ENCODE results near the gene ABLIM1. TPM values are rescaled to one million over a fixed set of nuclear protein-coding genes. Genes with fewer than 3 reads are reported as not detected.

The ABLIM1 gene
- total and polyA plus RNA-seq, 2 of the 4 experiments (the other 2 are of a cell fraction), result 7.7 to 9.9 TPM

- no CpG with 5 or more reads among the region's 2 CpGs for WGBS, 2 experiments (ENCODE audit: extremely low coverage in 2 of 2, insufficient read length in 1 of 2)
- H3K4me1 ChIP-seq (ENCODE audit: control insufficient read depth, insufficient read depth, low read length), result no peaks in the 10 kb centered on the region
- no peak for TF ChIP-seq USF2 (IDR thresholded peaks at IDR 0.05; ENCODE audit: low read depth, low read length)
- TF ChIP-seq RCOR1 (IDR thresholded peaks at IDR 0.05; ENCODE audit: insufficient replicate concordance, low read length), result no peak
- no peak for TF ChIP-seq RFX5 (IDR thresholded peaks at IDR 0.05; ENCODE audit: low read depth, low read length)
- no peak for TF ChIP-seq POLR2A (IDR thresholded peaks at IDR 0.05; ENCODE audit: low read depth, low read length)
- no peak for TF ChIP-seq RAD21 (IDR thresholded peaks at IDR 0.05; ENCODE audit: low read length)
- TF ChIP-seq CTCF (conservative IDR thresholded peaks at IDR 0.05; ENCODE audit: low read depth, low read length), result no peak
- no peak for TF ChIP-seq CEBPB (IDR thresholded peaks at IDR 0.05; ENCODE audit: low read depth, low read length)
- TF ChIP-seq BHLHE40 (IDR thresholded peaks at IDR 0.05; ENCODE audit: low read depth, low read length), result no peak
- TF ChIP-seq SMC3 (IDR thresholded peaks at IDR 0.05; ENCODE audit: low read depth, low read length), result no peak
- TF ChIP-seq MAFK (IDR thresholded peaks at IDR 0.05; ENCODE audit: low read depth, low read length), result no peak
- TF ChIP-seq MXI1 (IDR thresholded peaks at IDR 0.05; ENCODE audit: borderline replicate concordance, low read depth, low read length), result no peak
- no peak for TF ChIP-seq MAZ (IDR thresholded peaks at IDR 0.05; ENCODE audit: borderline replicate concordance, low read depth, low read length)
- no peak for TF ChIP-seq FOS (IDR thresholded peaks at IDR 0.05; ENCODE audit: low read depth, low read length)
- TF ChIP-seq CHD1 (IDR thresholded peaks at IDR 0.05; ENCODE audit: low read depth, low read length), result no peak
- TF ChIP-seq NFE2L2 (IDR thresholded peaks at IDR 0.05; ENCODE audit: low read depth, low read length), result no peak
- TF ChIP-seq ELK1 (IDR thresholded peaks at IDR 0.05; ENCODE audit: borderline replicate concordance, low read depth, low read length), result no peak
Observed at GRCh38 chr10:114498413-114499111, 159.5 kb downstream of the ABLIM1 start.

More at GRCh38 chr10:114498413-114499111, 159.5 kb downstream of the ABLIM1 start:
- Histone ChIP-seq H2AK9ac (replicated peaks; ENCODE audit: low read depth, low read length, poor library complexity) (no peak overlapping the region), H3K9ac (ENCODE audit: low read depth, low read length) (no peak overlapping the region), H4K20me1 (ENCODE audit: insufficient read depth, low read length) (no peaks in the 10 kb centered on the region), H3K9me3 (ENCODE audit: control insufficient read depth, insufficient read depth, low read length) (no peaks in the 10 kb centered on the region), H3K4me2 (ENCODE audit: low read depth, low read length) (no peak overlapping the region), H2BK5ac (ENCODE audit: low read depth, low read length, poor library complexity, severe bottlenecking) (no peak overlapping the region), H2BK120ac (ENCODE audit: low read depth, low read length) (no peak overlapping the region), H3K9me1 (ENCODE audit: insufficient read depth, low read length) (no peaks in the 10 kb centered on the region), H4K8ac (ENCODE audit: low read depth in 2 of 2, low read length in 2 of 2) (no peak overlapping the region), H3K27me3 (ENCODE audit: control insufficient read depth, insufficient read depth, low read length) (peaks cover 12% of the 10 kb centered on the region), H3K27ac (ENCODE audit: insufficient read depth, low read length) (no peak overlapping the region), H2AFZ (replicated peaks; ENCODE audit: low read length, poor library complexity) (no peak overlapping the region), H3K4ac (ENCODE audit: low read depth, low read length) (no peak overlapping the region), H4K91ac (ENCODE audit: insufficient read depth, low read depth, low read length) (no peak overlapping the region), H3K36me3 (ENCODE audit: control insufficient read depth, insufficient read depth, low read length) (no peaks in the 10 kb centered on the region), H4K5ac (ENCODE audit: low read depth, low read length) (no peak overlapping the region), H3K18ac (ENCODE audit: low read depth, low read length) (no peak overlapping the region), H3K79me1 (ENCODE audit: low read depth in 1 of 2, low read length in 2 of 2) (no peaks in the 10 kb centered on the region), H2BK20ac (ENCODE audit: low read depth, low read length) (no peak overlapping the region), H2BK15ac (ENCODE audit: low read depth, low read length) (no peak overlapping the region), H3K56ac (ENCODE audit: extremely low read depth, insufficient read depth, low read length) (no peak overlapping the region), H3K14ac (replicated peaks; ENCODE audit: low read depth, low read length) (no peak overlapping the region), H2AK5ac (ENCODE audit: low read depth, low read length) (no peak overlapping the region), H3K4me3 (ENCODE audit: insufficient read depth, low read depth, low read length) (no peak overlapping the region), H3K23ac (ENCODE audit: low read depth, low read length) (no peak overlapping the region)
- POLR2A ChIA-PET (ENCODE audit: unreplicated experiment), result interaction anchor here (0.6 kb wide), 1 partner anchor 314 kb away, joined by 6 read pairs; no protein-coding TSS in a partner anchor
- no TSS peak for BruUV-seq (replicated peaks)
- ATAC-seq (ENCODE audit: low read depth) (no peak), DNase-seq (no peak)
- intact Hi-C loops (cut with micrococcal nuclease), result no loop called here
- dilution Hi-C loops (cut with HindIII; ENCODE audit: low sequenced_read_pairs, unreplicated experiment), result no loop called here
- in situ Hi-C loops (cut with MboI; ENCODE audit: low sequenced_read_pairs), result no loop called here
- CTCF ChIA-PET, result no interaction called here

Measured in IMR-90 (cell line).